ENCODE measurements around the gene PLPPR2.

GRCh38 chr19:11383706-11384048, 28.4 kb downstream of the PLPPR2 start:
- TF ChIP-seq, protein P1, sequence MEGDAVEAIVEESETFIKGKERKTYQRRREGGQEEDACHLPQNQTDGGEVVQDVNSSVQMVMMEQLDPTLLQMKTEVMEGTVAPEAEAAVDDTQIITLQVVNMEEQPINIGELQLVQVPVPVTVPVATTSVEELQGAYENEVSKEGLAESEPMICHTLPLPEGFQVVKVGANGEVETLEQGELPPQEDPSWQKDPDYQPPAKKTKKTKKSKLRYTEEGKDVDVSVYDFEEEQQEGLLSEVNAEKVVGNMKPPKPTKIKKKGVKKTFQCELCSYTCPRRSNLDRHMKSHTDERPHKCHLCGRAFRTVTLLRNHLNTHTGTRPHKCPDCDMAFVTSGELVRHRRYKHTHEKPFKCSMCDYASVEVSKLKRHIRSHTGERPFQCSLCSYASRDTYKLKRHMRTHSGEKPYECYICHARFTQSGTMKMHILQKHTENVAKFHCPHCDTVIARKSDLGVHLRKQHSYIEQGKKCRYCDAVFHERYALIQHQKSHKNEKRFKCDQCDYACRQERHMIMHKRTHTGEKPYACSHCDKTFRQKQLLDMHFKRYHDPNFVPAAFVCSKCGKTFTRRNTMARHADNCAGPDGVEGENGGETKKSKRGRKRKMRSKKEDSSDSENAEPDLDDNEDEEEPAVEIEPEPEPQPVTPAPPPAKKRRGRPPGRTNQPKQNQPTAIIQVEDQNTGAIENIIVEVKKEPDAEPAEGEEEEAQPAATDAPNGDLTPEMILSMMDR (IDR thresholded peaks at IDR 0.05; ENCODE audit: insufficient read depth, low read length) = no peak
- TF ChIP-seq GABPA (IDR thresholded peaks at IDR 0.05; ENCODE audit: low read depth) = no peak
- no peak for TF ChIP-seq REST (IDR thresholded peaks at IDR 0.05; ENCODE audit: insufficient replicate concordance, low read depth)
- TF ChIP-seq POLR2AphosphoS5 (IDR thresholded peaks at IDR 0.05; ENCODE audit: low read depth) = no peak
- no peak for TF ChIP-seq SPI1 (IDR thresholded peaks at IDR 0.05; ENCODE audit: borderline replicate concordance, low read depth)
